ENCODE measurements around the gene NECTIN4.
"Not testable (repeated sequence)": the region's sequence is repeated elsewhere in the genome, so short reads cannot be mapped to it uniquely, and the experiment has no call there.

Gene NECTIN4

GRCh38 chr1:161068306-161069234 is 20.8 kb downstream of the NECTIN4 start:
- no peak overlapping the region for H2AFZ ChIP-seq (ENCODE audit: low read length)
- peaks cover 59% of the 10 kb centered on the region for H3K79me2 ChIP-seq (ENCODE audit: low read length)
- H3K27me3 ChIP-seq (replicated peaks; ENCODE audit: insufficient read depth, low read length): no peaks in the 10 kb centered on the region
- H3K9me2 ChIP-seq (replicated peaks; ENCODE audit: insufficient read depth, low read length): no peaks in the 10 kb centered on the region
- H4K20me1 ChIP-seq (ENCODE audit: insufficient read depth, low read length): no peaks in the 10 kb centered on the region
- TF ChIP-seq CTCF (IDR thresholded peaks at IDR 0.05; ENCODE audit: low read length): no peak
- no peak for TF ChIP-seq EZH2 (optimal IDR thresholded peaks at IDR 0.05; ENCODE audit: low read depth, low read length)
- peak overlapping the region; percentile 90 for H3K4me2 ChIP-seq (ENCODE audit: low read depth, low read length)
- peak overlapping the region; percentile 94 for H3K4me3 ChIP-seq (ENCODE audit: low read length)
- H3K36me3 ChIP-seq (replicated peaks; ENCODE audit: insufficient read depth, low read length): no peaks in the 10 kb centered on the region
- H3F3A ChIP-seq (ENCODE audit: insufficient read depth, low read length): peaks cover 31% of the 10 kb centered on the region
- H3K9ac ChIP-seq (ENCODE audit: low read length): peak overlapping the region; percentile 97
- H3K4me1 ChIP-seq (ENCODE audit: low read length): peaks cover 45% of the 10 kb centered on the region
- peak overlapping the region; percentile 94 for H3K27ac ChIP-seq (ENCODE audit: low read length)
- H3K9me3 ChIP-seq (replicated peaks; ENCODE audit: insufficient read depth, low read length): no peaks in the 10 kb centered on the region
- DNase-seq: peak; percentile 76

- no peaks in the 10 kb centered on the region for H3K9me3 ChIP-seq (replicated peaks; ENCODE audit: insufficient read depth, low read length)
- no peak overlapping the region for H2AFZ ChIP-seq (ENCODE audit: low read length)
- no peak overlapping the region; the same call in 1 of the 2 replicates for H3K27ac ChIP-seq (ENCODE audit: low read length)
- peaks cover 36% of the 10 kb centered on the region for H3F3A ChIP-seq (ENCODE audit: insufficient read depth, low read length)
- no peak overlapping the region for H3K9ac ChIP-seq (ENCODE audit: low read length)
- peak overlapping the region; percentile 5; the same call in 1 of the 2 replicates for H3K4me2 ChIP-seq (ENCODE audit: low read depth, low read length)
- H4K20me1 ChIP-seq (ENCODE audit: insufficient read depth, low read length): no peaks in the 10 kb centered on the region
- H3K36me3 ChIP-seq (replicated peaks; ENCODE audit: insufficient read depth, low read length): no peaks in the 10 kb centered on the region
- H3K79me2 ChIP-seq (ENCODE audit: low read length): peaks cover 78% of the 10 kb centered on the region
- no peaks in the 10 kb centered on the region for H3K27me3 ChIP-seq (replicated peaks; ENCODE audit: insufficient read depth, low read length)
- H3K9me2 ChIP-seq (replicated peaks; ENCODE audit: insufficient read depth, low read length): no peaks in the 10 kb centered on the region
- H3K4me3 ChIP-seq (ENCODE audit: low read length): no peak overlapping the region
- no peak for DNase-seq
- H3K4me1 ChIP-seq (ENCODE audit: low read length): peaks cover 49% of the 10 kb centered on the region
- TF ChIP-seq EZH2 (optimal IDR thresholded peaks at IDR 0.05; ENCODE audit: low read depth, low read length): no peak
- no peak for TF ChIP-seq CTCF (IDR thresholded peaks at IDR 0.05; ENCODE audit: low read length)
- no peak for TF ChIP-seq EZH2phosphoT487 (IDR thresholded peaks at IDR 0.05; ENCODE audit: low read length)
Measured at GRCh38 chr1:161066694-161067093, 22.7 kb downstream of the NECTIN4 start.

GRCh38 chr1:161065681-161066080 is 23.7 kb downstream of the NECTIN4 start:
- Histone ChIP-seq H3K79me2 (ENCODE audit: low read length) (peaks cover 88% of the 10 kb centered on the region), H3K4me1 (ENCODE audit: low read length) (peaks cover 50% of the 10 kb centered on the region), H3F3A (ENCODE audit: insufficient read depth, low read length) (peaks cover 43% of the 10 kb centered on the region)
- DNase-seq; H3K27me3 ChIP-seq (replicated peaks; ENCODE audit: insufficient read depth, low read length); H3K9me3 ChIP-seq (replicated peaks; ENCODE audit: insufficient read depth, low read length); H3K36me3 ChIP-seq (replicated peaks; ENCODE audit: insufficient read depth, low read length); H3K9ac ChIP-seq (ENCODE audit: low read length); H2AFZ ChIP-seq (ENCODE audit: low read length); H3K4me2 ChIP-seq (ENCODE audit: low read depth, low read length); H4K20me1 ChIP-seq (ENCODE audit: insufficient read depth, low read length); H3K9me2 ChIP-seq (replicated peaks; ENCODE audit: insufficient read depth, low read length); H3K27ac ChIP-seq (ENCODE audit: low read length); H3K4me3 ChIP-seq (ENCODE audit: low read length): not testable (repeated sequence)

GRCh38 chr1:161063936-161064335 is 25.4 kb downstream of the NECTIN4 start:
- H3K4me3 ChIP-seq (ENCODE audit: low read length); H3K36me3 ChIP-seq (replicated peaks; ENCODE audit: insufficient read depth, low read length); H3K9me2 ChIP-seq (replicated peaks; ENCODE audit: insufficient read depth, low read length); H3K9ac ChIP-seq (ENCODE audit: low read length); H4K20me1 ChIP-seq (ENCODE audit: insufficient read depth, low read length); H3K9me3 ChIP-seq (replicated peaks; ENCODE audit: insufficient read depth, low read length); H3K27me3 ChIP-seq (replicated peaks; ENCODE audit: insufficient read depth, low read length); H2AFZ ChIP-seq (ENCODE audit: low read length); DNase-seq: not testable (repeated sequence)
- Histone ChIP-seq H3F3A (ENCODE audit: insufficient read depth, low read length) (peaks cover 41% of the 10 kb centered on the region), H3K4me1 (ENCODE audit: low read length) (peaks cover 57% of the 10 kb centered on the region), H3K79me2 (ENCODE audit: low read length) (peaks cover 92% of the 10 kb centered on the region), H3K4me2 (ENCODE audit: low read depth, low read length) (peak overlapping the region; percentile 3; the same call in 1 of the 2 replicates), H3K27ac (ENCODE audit: low read length) (peak overlapping the region; percentile 11; the same call in 1 of the 2 replicates)

All from MM.1S (cell line).